Measurements from ENCODE around the gene CARD10. TPM values are rescaled to one million over a fixed set of nuclear protein-coding genes. Genes with fewer than 3 reads are reported as not detected.
A peak's percentile ranks its signal among the peaks of the same experiment; 100 is the strongest.

The CARD10 gene
- total RNA-seq, 1 donor from 2014 or later: 5.7 TPM

- no peaks in the 10 kb centered on the region for H3K9me3 ChIP-seq (ENCODE audit: control insufficient read depth in 3 of 3, low read length in 3 of 3)
- H3K4me3 ChIP-seq (ENCODE audit: low read length in 3 of 3): peak overlapping the region; percentile 48 to 67 (median 57)
- H3K36me3 ChIP-seq (ENCODE audit: control insufficient read depth in 3 of 3, insufficient read depth in 3 of 3, low read length in 3 of 3): peaks cover 0 to 2% (median 0%) of the 10 kb centered on the region in 3 donors
- peaks cover 6 to 9% (median 7%) of the 10 kb centered on the region in 3 donors for H3K4me1 ChIP-seq (ENCODE audit: control insufficient read depth in 3 of 3, insufficient read depth in 3 of 3, low read length in 3 of 3)
- H3K27ac ChIP-seq (ENCODE audit: low read depth, low read length): no peak overlapping the region
- H3K27me3 ChIP-seq (ENCODE audit: control insufficient read depth in 3 of 3, insufficient read depth in 3 of 3, low read length in 3 of 3): peaks cover 20 to 35% (median 33%) of the 10 kb centered on the region in 3 donors
- peak overlapping the region in 2 of 3 donors; percentile 5 to 71 for H3K9ac ChIP-seq (ENCODE audit: low read depth in 1 of 3, low read length in 3 of 3)
Observed at GRCh38 chr22:37518509-37519267, 527 bp downstream of the CARD10 start.

DNA sequence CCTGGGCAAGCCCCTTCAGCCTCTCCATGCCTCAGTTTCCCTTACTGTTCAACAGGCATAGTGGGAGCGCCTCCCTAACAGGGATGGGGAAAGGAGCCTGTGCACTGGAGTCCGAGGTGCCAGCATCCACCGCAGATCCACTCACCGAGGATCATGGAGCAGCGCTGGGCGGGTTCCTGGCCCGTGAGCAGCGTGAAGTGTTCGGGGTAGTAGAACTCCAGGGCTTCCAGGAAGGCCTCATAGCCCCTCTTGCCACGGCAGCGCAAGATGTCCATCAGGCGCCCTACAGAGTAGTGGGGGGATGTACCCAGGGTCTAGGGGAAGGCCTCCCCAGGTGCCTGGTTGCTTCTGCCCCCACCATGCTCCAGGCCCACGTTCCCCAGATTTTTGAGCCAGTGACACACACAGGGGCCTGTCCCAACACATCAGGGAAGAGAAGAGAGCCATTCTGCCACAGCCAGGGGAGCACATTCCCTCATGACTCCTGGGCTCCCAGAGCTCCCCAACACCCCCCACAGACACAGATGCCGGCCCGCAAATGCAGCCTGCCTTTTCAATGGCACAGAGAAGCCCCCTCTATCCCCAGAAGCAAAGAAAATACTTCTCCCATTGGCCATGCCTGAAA, 1.3 kb downstream of the CARD10 start:
- H3K27me3 ChIP-seq (ENCODE audit: control insufficient read depth in 3 of 3, insufficient read depth in 3 of 3, low read length in 3 of 3): peaks cover 20 to 34% (median 28%) of the 10 kb centered on the region in 3 donors
- H3K9me3 ChIP-seq (ENCODE audit: control insufficient read depth in 3 of 3, low read length in 3 of 3): no peaks in the 10 kb centered on the region
- H3K36me3 ChIP-seq (ENCODE audit: control insufficient read depth in 3 of 3, insufficient read depth in 3 of 3, low read length in 3 of 3): peaks cover 0 to 2% (median 0%) of the 10 kb centered on the region in 3 donors
- peaks cover 6 to 9% (median 7%) of the 10 kb centered on the region in 3 donors for H3K4me1 ChIP-seq (ENCODE audit: control insufficient read depth in 3 of 3, insufficient read depth in 3 of 3, low read length in 3 of 3)
- H3K27ac ChIP-seq (ENCODE audit: low read depth, low read length): no peak overlapping the region
- peak overlapping the region; percentile 48 to 67 (median 57) for H3K4me3 ChIP-seq (ENCODE audit: low read length in 3 of 3)
- H3K9ac ChIP-seq (ENCODE audit: low read depth in 1 of 3, low read length in 3 of 3): peak overlapping the region in 2 of 3 donors; percentile 5 to 71

- Histone ChIP-seq H3K9ac (ENCODE audit: low read depth in 1 of 3, low read length in 3 of 3) (no peak overlapping the region), H3K27me3 (ENCODE audit: control insufficient read depth in 3 of 3, insufficient read depth in 3 of 3, low read length in 3 of 3) (peaks cover 20 to 34% (median 26%) of the 10 kb centered on the region in 3 donors), H3K4me3 (ENCODE audit: low read length in 3 of 3) (no peak overlapping the region), H3K36me3 (ENCODE audit: control insufficient read depth in 3 of 3, insufficient read depth in 3 of 3, low read length in 3 of 3) (peaks cover 0 to 2% (median 0%) of the 10 kb centered on the region in 3 donors), H3K4me1 (ENCODE audit: control insufficient read depth in 3 of 3, insufficient read depth in 3 of 3, low read length in 3 of 3) (peaks cover 19 to 23% (median 19%) of the 10 kb centered on the region in 3 donors), H3K9me3 (ENCODE audit: control insufficient read depth in 3 of 3, low read length in 3 of 3) (no peaks in the 10 kb centered on the region), H3K27ac (ENCODE audit: low read depth, low read length) (no peak overlapping the region)
Observed at GRCh38 chr22:37516456-37516855, 2.8 kb downstream of the CARD10 start.

- Histone ChIP-seq H3K4me1 (ENCODE audit: control insufficient read depth in 3 of 3, insufficient read depth in 3 of 3, low read length in 3 of 3) (peaks cover 19 to 23% (median 19%) of the 10 kb centered on the region in 3 donors), H3K27me3 (ENCODE audit: control insufficient read depth in 3 of 3, insufficient read depth in 3 of 3, low read length in 3 of 3) (peaks cover 20 to 29% (median 22%) of the 10 kb centered on the region in 3 donors), H3K4me3 (ENCODE audit: low read length in 3 of 3) (no peak overlapping the region)
Observed at GRCh38 chr22:37515901-37516300, 3.3 kb downstream of the CARD10 start.

GRCh38 chr22:37514526-37515051, 4.6 kb downstream of the CARD10 start:
- H3K4me1 ChIP-seq (ENCODE audit: control insufficient read depth in 3 of 3, insufficient read depth in 3 of 3, low read length in 3 of 3): peaks cover 15 to 26% (median 20%) of the 10 kb centered on the region in 3 donors
- H3K27me3 ChIP-seq (ENCODE audit: control insufficient read depth in 3 of 3, insufficient read depth in 3 of 3, low read length in 3 of 3): peaks cover 12 to 20% (median 20%) of the 10 kb centered on the region in 3 donors
- peaks cover 0 to 2% (median 0%) of the 10 kb centered on the region in 3 donors for H3K36me3 ChIP-seq (ENCODE audit: control insufficient read depth in 3 of 3, insufficient read depth in 3 of 3, low read length in 3 of 3)
- no peaks in the 10 kb centered on the region for H3K9me3 ChIP-seq (ENCODE audit: control insufficient read depth in 3 of 3, low read length in 3 of 3)
- H3K27ac ChIP-seq (ENCODE audit: low read depth, low read length): no peak overlapping the region
- peak overlapping the region in 1 of 3 donors; percentile 8 for H3K9ac ChIP-seq (ENCODE audit: low read depth in 1 of 3, low read length in 3 of 3)
- H3K4me3 ChIP-seq (ENCODE audit: low read length in 3 of 3): no peak overlapping the region

More at GRCh38 chr22:37515901-37516300, 3.3 kb downstream of the CARD10 start:
- no peak overlapping the region for H3K9ac ChIP-seq (ENCODE audit: low read depth in 1 of 3, low read length in 3 of 3)
- H3K36me3 ChIP-seq (ENCODE audit: control insufficient read depth in 3 of 3, insufficient read depth in 3 of 3, low read length in 3 of 3): peaks cover 0 to 2% (median 0%) of the 10 kb centered on the region in 3 donors
- no peak overlapping the region for H3K27ac ChIP-seq (ENCODE audit: low read depth, low read length)
- H3K9me3 ChIP-seq (ENCODE audit: control insufficient read depth in 3 of 3, low read length in 3 of 3): no peaks in the 10 kb centered on the region

DNA sequence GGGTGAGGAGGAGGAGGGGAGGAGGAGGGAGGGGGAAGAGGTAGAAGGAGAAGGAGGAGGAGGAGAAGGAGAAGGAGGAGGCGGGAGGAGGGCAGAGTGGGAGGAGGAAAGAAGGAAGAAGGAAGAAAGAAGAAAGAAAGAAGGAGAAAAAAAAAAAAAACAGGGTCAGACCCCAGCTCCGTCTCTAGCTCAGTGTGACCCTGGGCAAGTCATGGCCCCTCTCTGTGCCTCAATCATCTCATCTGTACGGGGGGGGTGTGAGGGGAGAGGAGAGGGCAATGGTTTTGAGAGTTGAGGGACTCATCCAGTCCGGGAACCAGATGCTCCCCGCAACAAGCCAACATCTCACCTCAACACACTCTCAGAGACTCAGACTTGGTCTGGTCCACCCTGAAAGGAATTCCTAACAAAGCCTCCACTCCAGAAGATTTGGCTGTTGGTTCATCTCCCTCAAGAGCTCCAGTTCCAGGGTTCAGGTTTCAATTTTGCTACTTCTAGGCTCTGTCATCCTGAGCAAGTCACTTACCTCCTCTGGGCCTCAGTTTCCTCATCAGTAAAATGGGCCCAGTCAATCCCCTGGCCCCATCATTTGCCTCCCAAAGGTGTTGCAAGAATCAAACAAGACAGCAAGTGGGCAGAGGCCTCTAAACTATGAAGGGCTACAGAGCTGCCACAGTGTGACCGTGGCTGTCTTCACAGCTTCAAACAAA, 7.7 kb downstream of the CARD10 start:
- Histone ChIP-seq H3K4me1 (ENCODE audit: control insufficient read depth in 3 of 3, insufficient read depth in 3 of 3, low read length in 3 of 3) (peaks cover 26 to 46% (median 34%) of the 10 kb centered on the region in 3 donors), H3K27ac (ENCODE audit: low read depth, low read length) (peak overlapping the region; percentile 57), H3K9ac (ENCODE audit: low read depth in 1 of 3, low read length in 3 of 3) (peak overlapping the region in 2 of 3 donors; percentile 11 to 54)

GRCh38 chr22:37510091-37510490, 9.1 kb downstream of the CARD10 start:
- Histone ChIP-seq H3K4me3 (ENCODE audit: low read length in 3 of 3) (no peak overlapping the region), H3K27ac (ENCODE audit: low read depth, low read length) (no peak overlapping the region), H3K9ac (ENCODE audit: low read depth in 1 of 3, low read length in 3 of 3) (peak overlapping the region in 1 of 3 donors; percentile 60), H3K36me3 (ENCODE audit: control insufficient read depth in 3 of 3, insufficient read depth in 3 of 3, low read length in 3 of 3) (peaks cover 0 to 5% (median 0%) of the 10 kb centered on the region in 3 donors), H3K9me3 (ENCODE audit: control insufficient read depth in 3 of 3, low read length in 3 of 3) (no peaks in the 10 kb centered on the region), H3K27me3 (ENCODE audit: control insufficient read depth in 3 of 3, insufficient read depth in 3 of 3, low read length in 3 of 3) (peaks cover 0 to 9% (median 7%) of the 10 kb centered on the region in 3 donors), H3K4me1 (ENCODE audit: control insufficient read depth in 3 of 3, insufficient read depth in 3 of 3, low read length in 3 of 3) (peaks cover 30 to 55% (median 34%) of the 10 kb centered on the region in 3 donors)

More for the DNA sequence above, 7.7 kb downstream of the CARD10 start:
- Histone ChIP-seq H3K9me3 (ENCODE audit: control insufficient read depth in 3 of 3, low read length in 3 of 3) (no peaks in the 10 kb centered on the region), H3K36me3 (ENCODE audit: control insufficient read depth in 3 of 3, insufficient read depth in 3 of 3, low read length in 3 of 3) (peaks cover 0 to 5% (median 0%) of the 10 kb centered on the region in 3 donors), H3K27me3 (ENCODE audit: control insufficient read depth in 3 of 3, insufficient read depth in 3 of 3, low read length in 3 of 3) (peaks cover 0 to 12% (median 9%) of the 10 kb centered on the region in 3 donors), H3K4me3 (ENCODE audit: low read length in 3 of 3) (peak overlapping the region in 1 of 3 donors; percentile 22)

DNA sequence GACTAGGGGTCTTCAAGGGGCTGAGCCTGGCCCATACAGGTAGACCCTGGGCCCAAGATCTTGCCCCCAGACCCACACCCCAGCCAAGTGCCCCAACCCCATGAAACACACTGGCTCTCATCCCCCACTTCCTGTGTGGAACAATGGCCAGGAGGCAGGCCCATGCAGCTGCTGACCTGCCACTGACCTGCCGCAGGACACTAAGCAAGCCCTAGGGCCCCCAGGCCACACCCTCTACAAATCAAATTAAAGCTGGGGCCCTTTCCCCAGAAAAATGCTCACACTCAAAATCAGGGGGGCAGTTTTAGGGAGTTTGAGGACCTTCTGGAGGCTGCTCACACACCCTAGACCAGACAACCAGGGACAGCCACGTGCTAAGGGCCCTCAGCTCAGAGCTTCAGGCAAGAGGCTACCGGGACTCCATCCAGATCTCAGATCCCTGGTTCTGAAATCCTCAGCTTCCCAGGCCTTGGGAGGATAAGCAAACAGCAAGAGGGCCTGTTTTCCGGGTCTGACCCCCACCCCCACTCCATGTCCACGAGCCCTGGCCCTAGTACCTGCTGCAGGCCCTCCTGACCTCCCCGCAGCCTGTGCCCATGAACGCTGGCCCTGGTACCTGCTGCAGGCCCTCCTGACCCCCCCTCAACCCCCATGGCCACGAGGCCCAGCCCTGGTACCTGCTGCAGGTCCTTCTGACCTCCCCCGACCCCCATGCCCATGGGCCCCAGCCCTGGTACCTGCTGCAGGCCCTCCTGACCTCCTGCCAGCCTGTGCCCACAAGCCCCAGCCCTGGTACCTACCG, 10.0 kb downstream of the CARD10 start:
- H3K36me3 ChIP-seq (ENCODE audit: control insufficient read depth in 3 of 3, insufficient read depth in 3 of 3, low read length in 3 of 3): peaks cover 0 to 3% (median 0%) of the 10 kb centered on the region in 3 donors
- peaks cover 27 to 55% (median 37%) of the 10 kb centered on the region in 3 donors for H3K4me1 ChIP-seq (ENCODE audit: control insufficient read depth in 3 of 3, insufficient read depth in 3 of 3, low read length in 3 of 3)
- no peaks in the 10 kb centered on the region for H3K9me3 ChIP-seq (ENCODE audit: control insufficient read depth in 3 of 3, low read length in 3 of 3)
- peak overlapping the region; percentile 12 for H3K27ac ChIP-seq (ENCODE audit: low read depth, low read length)
- H3K27me3 ChIP-seq (ENCODE audit: control insufficient read depth in 3 of 3, insufficient read depth in 3 of 3, low read length in 3 of 3): peaks cover 2 to 6% (median 3%) of the 10 kb centered on the region in 3 donors
- H3K9ac ChIP-seq (ENCODE audit: low read depth in 1 of 3, low read length in 3 of 3): peak overlapping the region in 1 of 3 donors; percentile 40
- H3K4me3 ChIP-seq (ENCODE audit: low read length in 3 of 3): no peak overlapping the region
